ENCODE data around the gene MKRN1. TPM values are rescaled to one million over a fixed set of nuclear protein-coding genes. Genes with fewer than 3 reads are reported as not detected.
A peak's percentile ranks its signal among the peaks of the same experiment; 100 is the strongest.
"Not testable (repeated sequence)": the region's sequence is repeated elsewhere in the genome, so short reads cannot be mapped to it uniquely, and the experiment has no call there.

MKRN1 gene
- total RNA-seq, 4 donors from 2014 or later = 143 to 288 (median 187) TPM

- intact Hi-C loops (cut with DNase I; ENCODE audit: low total_unique reads); H3K4me1 ChIP-seq; H3K9me3 ChIP-seq; H3K4me3 ChIP-seq; H3K27ac ChIP-seq; H3K27me3 ChIP-seq; in situ Hi-C loops (cut with MboI; ENCODE audit: low pct_ligation_motif_present in 1 of 4, low pct_unique_long_range_greater_than_20kb in 1 of 4, low sequenced_read_pairs in 3 of 4); H3K36me3 ChIP-seq: not testable (repeated sequence)
- peak; percentile 53 to 81 (median 64) for TF ChIP-seq POLR2AphosphoS5 (IDR thresholded peaks at IDR 0.05)
- WGBS, 2 donors (ENCODE audit: low coverage in 1 of 2) = 65 to 83% methylated on average over 2 to 5 of the region's 5 CpGs
- DNase-seq = peak; percentile 34
These were observed 61.2 kb downstream of the MKRN1 start for GRCh38 chr7:140418156-140418472.

DNA sequence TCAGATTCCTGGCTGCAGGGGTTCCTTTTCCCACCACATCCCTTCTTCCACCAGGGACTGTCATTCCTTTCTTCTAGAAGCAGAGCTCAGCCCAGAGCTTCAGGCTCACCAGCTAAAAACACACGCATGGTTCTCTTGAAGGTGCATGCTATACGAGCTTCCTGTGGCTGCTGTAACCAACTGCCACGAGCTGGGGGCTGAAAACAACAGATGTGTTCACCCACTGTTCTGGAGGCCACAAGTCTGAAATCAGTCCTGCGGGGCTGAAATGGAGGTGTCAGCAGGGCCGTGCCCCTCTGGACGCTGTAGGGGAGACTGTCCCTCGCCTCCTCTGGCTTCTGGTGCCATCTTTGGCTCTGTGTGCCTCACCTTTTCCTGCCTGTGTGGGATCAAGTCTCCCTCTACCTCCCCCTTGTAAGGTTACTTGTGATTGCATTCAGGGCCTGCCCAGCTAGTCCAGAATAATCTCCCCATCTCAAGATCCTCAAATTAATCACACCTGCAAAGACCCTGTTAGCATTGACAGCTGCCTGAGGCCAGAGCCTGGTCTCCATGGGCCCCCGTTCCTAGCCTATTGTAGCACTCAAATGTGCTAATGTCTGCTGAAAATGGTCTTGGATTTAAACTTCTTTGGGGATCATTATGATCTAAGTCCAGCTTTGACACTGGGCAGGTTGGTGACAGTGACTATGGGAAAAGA, 61.7 kb downstream of the MKRN1 start:
- peaks cover 0 to 7% (median 2%) of the 10 kb centered on the region in 4 donors for H3K4me1 ChIP-seq
- no peak overlapping the region for H3K4me3 ChIP-seq
- no peaks in the 10 kb centered on the region for H3K9me3 ChIP-seq
- WGBS, 2 donors (ENCODE audit: low coverage in 1 of 2) = 65 to 66% methylated on average over 2 to 8 of the region's 8 CpGs
- H3K36me3 ChIP-seq = no peaks in the 10 kb centered on the region
- DNase-seq = no peak
- in situ Hi-C loops (cut with MboI; ENCODE audit: low pct_ligation_motif_present in 1 of 4, low pct_unique_long_range_greater_than_20kb in 1 of 4, low sequenced_read_pairs in 3 of 4) = no loop called here
- intact Hi-C loops (cut with DNase I; ENCODE audit: low total_unique reads) = no loop called here
- TF ChIP-seq EP300 (IDR thresholded peaks at IDR 0.05; ENCODE audit: low read depth) = no peak
- TF ChIP-seq CTCF (IDR thresholded peaks at IDR 0.05) = no peak
- TF ChIP-seq POLR2A (IDR thresholded peaks at IDR 0.05) = no peak
- no peak for TF ChIP-seq POLR2AphosphoS5 (IDR thresholded peaks at IDR 0.05)
- H3K27ac ChIP-seq = no peak overlapping the region
- no peaks in the 10 kb centered on the region for H3K27me3 ChIP-seq

GRCh38 chr7:140416560-140416959, 62.7 kb downstream of the MKRN1 start:
- WGBS, 2 donors (ENCODE audit: low coverage in 1 of 2) = 50 to 72% methylated on average over 6 to 8 of the region's 8 CpGs
- TF ChIP-seq POLR2A (IDR thresholded peaks at IDR 0.05) (no peak), POLR2AphosphoS5 (IDR thresholded peaks at IDR 0.05) (peak; percentile 33 to 72 (median 36))

GRCh38 chr7:140415816-140416215, 63.5 kb downstream of the MKRN1 start:
- H3K27me3 ChIP-seq; H3K4me1 ChIP-seq; H3K9me3 ChIP-seq; intact Hi-C loops (cut with DNase I; ENCODE audit: low total_unique reads); H3K4me3 ChIP-seq; in situ Hi-C loops (cut with MboI; ENCODE audit: low pct_ligation_motif_present in 1 of 4, low pct_unique_long_range_greater_than_20kb in 1 of 4, low sequenced_read_pairs in 3 of 4); DNase-seq; H3K36me3 ChIP-seq: not testable (repeated sequence)
- H3K27ac ChIP-seq = peak overlapping the region in 1 of 4 donors; percentile 33
- 88 to 90% methylated on average over 2 to 9 of the region's 9 CpGs for WGBS, 2 donors (ENCODE audit: low coverage in 1 of 2)

More at GRCh38 chr7:140416560-140416959, 62.7 kb downstream of the MKRN1 start:
- peaks cover 0 to 7% (median 2%) of the 10 kb centered on the region in 4 donors for H3K4me1 ChIP-seq
- H3K4me3 ChIP-seq = no peak overlapping the region
- peak; percentile 42 for DNase-seq
- in situ Hi-C loops (cut with MboI; ENCODE audit: low pct_ligation_motif_present in 1 of 4, low pct_unique_long_range_greater_than_20kb in 1 of 4, low sequenced_read_pairs in 3 of 4) (no loop called here), intact Hi-C loops (cut with DNase I; ENCODE audit: low total_unique reads) (no loop called here)
- no peaks in the 10 kb centered on the region for H3K36me3 ChIP-seq
- H3K27me3 ChIP-seq = no peaks in the 10 kb centered on the region
- peak overlapping the region in 1 of 4 donors; percentile 33 for H3K27ac ChIP-seq
- H3K9me3 ChIP-seq = no peaks in the 10 kb centered on the region

GRCh38 chr7:140415361-140415760, 63.9 kb downstream of the MKRN1 start:
- DNase-seq = no peak
- in situ Hi-C loops (cut with MboI; ENCODE audit: low pct_ligation_motif_present in 1 of 4, low pct_unique_long_range_greater_than_20kb in 1 of 4, low sequenced_read_pairs in 3 of 4) (no loop called here), intact Hi-C loops (cut with DNase I; ENCODE audit: low total_unique reads) (no loop called here)
- H3K27me3 ChIP-seq = no peaks in the 10 kb centered on the region
- peaks cover 0 to 7% (median 2%) of the 10 kb centered on the region in 4 donors for H3K4me1 ChIP-seq
- TF ChIP-seq CTCF (IDR thresholded peaks at IDR 0.05) = no peak
- no peak for TF ChIP-seq POLR2A (IDR thresholded peaks at IDR 0.05)
- no peak for TF ChIP-seq POLR2AphosphoS5 (IDR thresholded peaks at IDR 0.05)
- no peak for TF ChIP-seq EP300 (IDR thresholded peaks at IDR 0.05; ENCODE audit: low read depth)
- no peak overlapping the region for H3K27ac ChIP-seq
- H3K36me3 ChIP-seq = no peaks in the 10 kb centered on the region
- no peaks in the 10 kb centered on the region for H3K9me3 ChIP-seq
- H3K4me3 ChIP-seq = no peak overlapping the region
- 94 to 95% methylated on average over 3 of the region's 3 CpGs for WGBS, 2 donors (ENCODE audit: low coverage in 1 of 2)

All from transverse colon (tissue), 4 donors.